CD4-positive, CD25-positive, alpha-beta regulatory T cell (primary cell): ENCODE measurements around the gene ADM. TPM values are rescaled to one million over a fixed set of nuclear protein-coding genes. Genes with fewer than 3 reads are reported as not detected.
A peak's percentile ranks its signal among the peaks of the same experiment; 100 is the strongest.
"Not testable (repeated sequence)": the region's sequence is repeated elsewhere in the genome, so short reads cannot be mapped to it uniquely, and the experiment has no call there.

Experiments
- ATAC-seq, 2 donors: fragments of 150-1000 bp; cut with Tn5 transposase; one replicate each; pipeline ENCODE4 v1.10.0; 2021; ENCODE audit warnings: low read depth in 2 of 2, moderate number of reproducible peaks in 2 of 2, moderate library complexity in 1 of 2
- DNase-seq, 3 donors: peaks; one replicate each; pipeline versions ENCODE4 v3.0.0 to v3.0.0-alpha.2; 2012 to 2022; ENCODE audit warnings: mixed read lengths in 1 of 3
- H3K27ac ChIP-seq: one replicate; pipeline ENCODE4 v1.7.0; 2013; ENCODE audit warnings: mild to moderate bottlenecking, low read length; ENCODE audit not compliant: insufficient read depth, poor library complexity, severe bottlenecking
- H3K27me3 ChIP-seq: one replicate; pipeline ENCODE4 v1.7.0; 2013; ENCODE audit warnings: low read length; ENCODE audit not compliant: control insufficient read depth, insufficient read depth
- H3K36me3 ChIP-seq: one replicate; pipeline ENCODE4 v1.7.0; 2013; ENCODE audit warnings: mild to moderate bottlenecking, low read length, moderate library complexity; ENCODE audit not compliant: control insufficient read depth, insufficient read depth
- H3K4me1 ChIP-seq: 2 replicates; pipeline ENCODE4 v1.7.0; 2013; ENCODE audit warnings: mild to moderate bottlenecking, low read length; ENCODE audit not compliant: insufficient read depth, control insufficient read depth, poor library complexity, severe bottlenecking
- H3K4me3 ChIP-seq: one replicate; pipeline ENCODE4 v1.7.0; 2013; ENCODE audit warnings: low read depth, mild to moderate bottlenecking, low read length, moderate library complexity
- H3K9me3 ChIP-seq, 2 experiments: 1 replicate in 1 of 2; 2 replicates in 1 of 2; pipeline ENCODE4 v1.7.0; 2013; ENCODE audit warnings: low read length in 2 of 2, mild to moderate bottlenecking in 1 of 2, moderate library complexity in 1 of 2; ENCODE audit not compliant: control insufficient read depth in 2 of 2
- H3K27ac Mint-ChIP-seq, 3 donors: one replicate each; pipeline ENCODE4 v1.8.0; 2020 to 2022; ENCODE audit warnings: mild to moderate bottlenecking in 3 of 3, mixed read lengths in 3 of 3, moderate library complexity in 2 of 3
- H3K27me3 Mint-ChIP-seq: one replicate; pipeline ENCODE4 v1.8.0; 2022; ENCODE audit warnings: mild to moderate bottlenecking, mixed read lengths
- H3K36me3 Mint-ChIP-seq: one replicate; pipeline ENCODE4 v1.8.0; 2020; ENCODE audit warnings: mixed read lengths
- H3K4me1 Mint-ChIP-seq, 4 donors: one replicate each; pipeline ENCODE4 v1.8.0; 2020 to 2022; ENCODE audit warnings: mixed read lengths in 4 of 4, mild to moderate bottlenecking in 1 of 4
- H3K4me3 Mint-ChIP-seq, 4 donors: one replicate each; pipeline ENCODE4 v1.8.0; 2020 to 2022; ENCODE audit warnings: mild to moderate bottlenecking in 4 of 4, mixed read lengths in 4 of 4, moderate library complexity in 3 of 4
- H3K9me3 Mint-ChIP-seq, 7 donors: one replicate each; pipeline ENCODE4 v1.8.0; 2020 to 2022; ENCODE audit warnings: mixed read lengths in 7 of 7, mild to moderate bottlenecking in 3 of 7, moderate library complexity in 2 of 7
- polyA plus RNA-seq, 4 donors: library from polyadenylated mRNA; unstranded; fragments of 300-500 nt; fragmentation: Illumina TruSeq; gene quantifications; one replicate each; pipeline ENCODE4 v1.2.3, GENCODE V29; 2021
- total RNA-seq: library from RNA; stranded (reverse); gene quantifications from one replicate; pipeline ENCODE4 v1.2.3, GENCODE V29; 2022

The ADM gene, protein sequence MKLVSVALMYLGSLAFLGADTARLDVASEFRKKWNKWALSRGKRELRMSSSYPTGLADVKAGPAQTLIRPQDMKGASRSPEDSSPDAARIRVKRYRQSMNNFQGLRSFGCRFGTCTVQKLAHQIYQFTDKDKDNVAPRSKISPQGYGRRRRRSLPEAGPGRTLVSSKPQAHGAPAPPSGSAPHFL
- total RNA-seq (0.39 TPM), polyA plus RNA-seq (not detected)

DNA sequence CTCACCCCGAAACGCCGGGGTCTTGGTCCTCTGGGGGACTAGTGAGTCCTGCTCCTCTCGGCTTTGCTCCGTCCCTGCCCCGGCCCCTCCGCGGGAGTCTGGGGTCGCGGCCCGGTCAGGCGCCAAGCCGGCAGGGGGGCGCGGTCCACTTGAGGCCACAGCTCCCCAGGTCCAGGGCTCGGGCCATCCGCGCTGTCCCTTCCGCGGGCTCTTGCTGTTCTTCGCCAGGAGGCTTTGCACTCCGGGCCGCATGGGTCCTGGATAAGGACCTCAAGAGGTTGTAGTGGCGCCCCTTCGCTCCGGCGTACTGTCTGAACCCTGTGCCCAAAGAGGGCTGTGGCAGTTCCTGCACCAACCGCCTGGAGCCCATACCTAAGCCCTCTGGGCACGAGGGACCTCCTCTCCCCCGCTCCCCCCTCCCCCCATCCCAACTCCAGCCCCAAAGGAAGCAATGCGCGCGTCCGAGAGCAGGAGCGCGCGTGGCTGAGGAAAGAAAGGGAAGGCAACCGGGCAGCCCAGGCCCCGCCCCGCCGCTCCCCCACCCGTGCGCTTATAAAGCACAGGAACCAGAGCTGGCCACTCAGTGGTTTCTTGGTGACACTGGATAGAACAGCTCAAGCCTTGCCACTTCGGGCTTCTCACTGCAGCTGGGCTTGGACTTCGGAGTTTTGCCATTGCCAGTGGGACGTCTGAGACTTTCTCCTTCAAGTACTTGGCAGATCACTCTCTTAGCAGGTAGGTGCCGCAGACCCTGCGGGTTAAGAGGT is at the start of gene ADM:
TSS of gene ADM (plus strand) at position 579 of the 767 bp plus-strand sequence. CDS start 628 bp downstream, outside the sequence.
- peak in 2 of 3 donors; percentile 31 to 40 for DNase-seq
- Histone ChIP-seq H3K4me3 (peak within 1 kb of the TSS; percentile 94), H3K27ac (no peak within 1 kb of the TSS), H3K36me3 (no peaks in the 10 kb centered on the region), H3K4me1 (peaks cover 55% of the 10 kb centered on the region), H3K9me3 (no peaks in the 10 kb centered on the region), H3K27me3 (peaks cover 38% of the 10 kb centered on the region)
- ATAC-seq: peak in 1 of 2 donors; percentile 13
- peak within 1 kb of the TSS; percentile 9 to 97 (median 73) for H3K27ac Mint-ChIP-seq
- H3K27me3 Mint-ChIP-seq: peaks cover 80% of the 10 kb centered on the region
- H3K9me3 Mint-ChIP-seq: peaks cover 0 to 4% (median 0%) of the 10 kb centered on the region in 7 donors
- H3K36me3 Mint-ChIP-seq: no peaks in the 10 kb centered on the region
- peaks cover 10 to 58% (median 27%) of the 10 kb centered on the region in 4 donors for H3K4me1 Mint-ChIP-seq
- H3K4me3 Mint-ChIP-seq: peak within 1 kb of the TSS; percentile 97 to 99 (median 98)

DNA sequence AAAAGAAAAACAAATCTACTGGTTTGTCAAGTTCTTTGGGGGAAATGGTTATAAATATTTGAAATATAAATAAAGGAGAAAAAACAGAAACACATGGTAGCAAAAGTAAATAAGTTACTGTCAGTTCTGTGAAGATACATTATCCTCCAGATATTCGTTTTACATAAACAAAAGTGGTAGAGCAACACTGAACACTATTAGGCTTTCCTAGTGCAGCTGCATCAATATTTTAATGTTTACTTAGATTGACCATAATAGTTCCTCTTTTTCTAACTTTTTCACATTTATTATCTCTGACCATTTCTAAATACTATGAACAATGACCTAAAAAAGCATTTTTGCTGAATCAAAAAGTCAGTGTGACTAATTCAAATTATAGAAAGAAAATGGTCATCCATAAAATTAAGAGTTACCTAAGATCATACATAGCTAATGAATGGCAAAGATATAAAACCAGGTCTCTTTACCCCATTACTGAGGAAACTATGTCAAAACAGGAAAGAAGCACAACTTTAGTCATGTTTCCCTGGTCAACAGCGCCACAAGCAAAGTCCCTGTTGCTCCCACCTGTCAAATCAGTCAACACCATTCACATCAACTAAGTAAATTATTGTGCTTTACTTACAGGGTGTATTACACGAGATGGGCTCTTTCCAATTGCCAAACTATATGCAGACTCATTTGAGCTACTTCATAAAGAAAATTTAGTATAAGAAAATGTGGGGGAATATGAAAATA is 49.3 kb upstream of the ADM start:
- no peaks in the 10 kb centered on the region for H3K36me3 ChIP-seq
- no peaks in the 10 kb centered on the region for H3K4me1 ChIP-seq
- DNase-seq: no peak
- no peaks in the 10 kb centered on the region for H3K36me3 Mint-ChIP-seq
- H3K9me3 Mint-ChIP-seq: peaks cover 0 to 1% (median 0%) of the 10 kb centered on the region in 7 donors
- no peak overlapping the region for H3K4me3 Mint-ChIP-seq
- no peaks in the 10 kb centered on the region for H3K9me3 ChIP-seq
- H3K27ac Mint-ChIP-seq: no peak overlapping the region
- no peak for ATAC-seq
- no peaks in the 10 kb centered on the region for H3K27me3 ChIP-seq
- peaks cover 0 to 5% (median 2%) of the 10 kb centered on the region in 4 donors for H3K4me1 Mint-ChIP-seq
- no peak overlapping the region for H3K4me3 ChIP-seq
- no peak overlapping the region for H3K27ac ChIP-seq
- no peaks in the 10 kb centered on the region for H3K27me3 Mint-ChIP-seq

DNA sequence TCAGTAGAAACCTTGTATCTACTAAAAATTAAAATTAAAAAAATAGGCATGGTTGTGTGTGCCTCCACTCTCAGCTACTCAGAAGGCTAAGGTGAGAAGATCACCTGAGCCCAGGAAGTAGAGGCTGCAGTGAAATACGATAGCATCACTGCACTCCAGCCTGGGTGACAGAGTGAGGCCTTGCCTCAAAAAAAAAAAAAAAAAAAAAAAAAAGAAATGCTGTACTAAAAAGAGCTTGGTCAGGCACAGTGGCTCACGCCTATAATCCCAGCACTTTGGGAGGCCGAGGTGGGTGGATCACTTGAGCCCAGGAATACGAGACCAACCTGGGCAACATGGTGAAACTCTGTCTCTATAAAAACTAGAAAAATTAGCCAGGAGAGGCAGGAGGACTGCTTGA is 47.4 kb upstream of the ADM start:
- Mint-ChIP-seq H3K36me3 (no peaks in the 10 kb centered on the region), H3K4me3 (no peak overlapping the region), H3K27me3 (no peaks in the 10 kb centered on the region), H3K27ac (no peak overlapping the region), H3K9me3 (peaks cover 0 to 1% (median 0%) of the 10 kb centered on the region in 7 donors), H3K4me1 (peaks cover 0 to 5% (median 2%) of the 10 kb centered on the region in 4 donors)
- no peaks in the 10 kb centered on the region for H3K36me3 ChIP-seq
- no peak overlapping the region for H3K4me3 ChIP-seq
- no peak overlapping the region for H3K27ac ChIP-seq
- DNase-seq: no peak
- no peaks in the 10 kb centered on the region for H3K9me3 ChIP-seq
- no peak for ATAC-seq
- H3K4me1 ChIP-seq: no peaks in the 10 kb centered on the region
- peaks cover 1% of the 10 kb centered on the region for H3K27me3 ChIP-seq

DNA sequence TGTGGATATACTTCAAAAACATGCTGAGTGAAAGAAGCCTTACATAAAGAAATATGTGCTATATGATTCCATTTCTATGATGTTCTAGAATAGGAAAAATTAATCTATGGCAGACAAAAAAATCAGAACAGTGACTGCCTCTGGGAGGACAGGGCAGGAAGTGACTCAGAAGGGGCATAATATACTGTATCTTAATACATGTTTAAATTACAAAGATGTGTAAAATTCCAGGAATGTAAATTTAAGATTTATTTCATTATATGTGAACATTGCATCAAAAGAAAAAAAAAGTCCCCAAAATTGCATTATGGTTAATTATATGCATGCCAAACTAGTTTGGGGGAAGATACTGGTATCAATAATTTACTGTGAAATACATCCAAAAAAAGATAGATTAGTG is 43.1 kb upstream of the ADM start:
- no peaks in the 10 kb centered on the region for H3K36me3 ChIP-seq
- peaks cover 0 to 6% (median 0%) of the 10 kb centered on the region in 4 donors for H3K4me1 Mint-ChIP-seq
- no peak for ATAC-seq
- H3K9me3 ChIP-seq: no peaks in the 10 kb centered on the region
- H3K27me3 Mint-ChIP-seq: no peaks in the 10 kb centered on the region
- H3K27ac Mint-ChIP-seq: no peak overlapping the region
- no peak overlapping the region for H3K4me3 Mint-ChIP-seq
- H3K4me3 ChIP-seq: no peak overlapping the region
- peaks cover 1% of the 10 kb centered on the region for H3K27me3 ChIP-seq
- no peak overlapping the region for H3K27ac ChIP-seq
- no peak for DNase-seq
- H3K9me3 Mint-ChIP-seq: peaks cover 0 to 2% (median 0%) of the 10 kb centered on the region in 7 donors
- H3K36me3 Mint-ChIP-seq: no peaks in the 10 kb centered on the region
- no peaks in the 10 kb centered on the region for H3K4me1 ChIP-seq

DNA sequence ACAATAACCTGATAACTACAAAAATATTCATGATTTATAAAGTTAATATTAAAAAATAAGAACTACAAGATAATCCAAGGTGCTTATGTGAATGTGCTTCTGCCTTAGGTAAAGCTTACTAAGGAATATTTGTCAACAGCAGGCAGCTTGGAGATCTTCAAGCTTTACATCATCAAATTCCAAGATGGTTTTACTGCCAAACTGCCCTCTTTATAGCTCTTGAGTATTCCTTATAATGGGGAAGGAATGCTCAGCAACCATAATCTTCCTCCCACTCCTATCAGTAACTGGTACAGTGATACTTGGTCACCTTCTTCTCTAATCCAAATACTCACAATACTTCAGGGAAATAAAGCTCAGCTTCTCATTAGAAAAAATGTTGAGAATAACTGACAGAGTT is 40.9 kb upstream of the ADM start:
- DNase-seq: no peak
- Mint-ChIP-seq H3K4me3 (no peak overlapping the region), H3K36me3 (no peaks in the 10 kb centered on the region), H3K4me1 (peaks cover 0 to 3% (median 0%) of the 10 kb centered on the region in 4 donors), H3K27me3 (peaks cover 4% of the 10 kb centered on the region), H3K27ac (no peak overlapping the region), H3K9me3 (peaks cover 0 to 2% (median 0%) of the 10 kb centered on the region in 7 donors)
- ATAC-seq: no peak
- H3K4me3 ChIP-seq: no peak overlapping the region
- H3K27me3 ChIP-seq: peaks cover 1% of the 10 kb centered on the region
- no peaks in the 10 kb centered on the region for H3K9me3 ChIP-seq
- H3K4me1 ChIP-seq: no peaks in the 10 kb centered on the region
- H3K36me3 ChIP-seq: no peaks in the 10 kb centered on the region
- no peak overlapping the region for H3K27ac ChIP-seq

DNA sequence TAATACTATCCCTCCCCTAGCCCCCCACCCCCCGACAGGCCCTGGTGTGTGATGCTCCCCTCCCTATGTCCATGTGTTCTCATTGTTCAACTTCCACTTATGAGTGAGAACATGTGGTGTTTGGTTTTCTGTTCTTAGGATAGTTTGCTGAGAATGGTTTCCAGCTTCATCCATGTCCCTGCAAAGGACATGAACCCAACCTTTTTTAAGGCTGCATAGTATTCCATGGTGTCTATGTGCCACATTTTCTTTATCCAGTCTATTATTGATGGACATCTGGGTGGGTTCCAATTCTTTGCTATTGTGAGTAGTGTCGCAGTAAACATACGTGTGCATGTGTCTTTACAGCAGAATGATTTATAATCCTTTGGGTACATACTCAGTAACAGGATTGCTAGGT is 40.2 kb upstream of the ADM start:
- H3K9me3 ChIP-seq, H3K36me3 Mint-ChIP-seq, H3K4me3 Mint-ChIP-seq, H3K9me3 Mint-ChIP-seq, H3K27ac ChIP-seq, DNase-seq, H3K4me3 ChIP-seq, H3K27ac Mint-ChIP-seq, H3K4me1 ChIP-seq, H3K27me3 ChIP-seq, ATAC-seq, H3K36me3 ChIP-seq, H3K4me1 Mint-ChIP-seq, H3K27me3 Mint-ChIP-seq: not testable (repeated sequence)

DNA sequence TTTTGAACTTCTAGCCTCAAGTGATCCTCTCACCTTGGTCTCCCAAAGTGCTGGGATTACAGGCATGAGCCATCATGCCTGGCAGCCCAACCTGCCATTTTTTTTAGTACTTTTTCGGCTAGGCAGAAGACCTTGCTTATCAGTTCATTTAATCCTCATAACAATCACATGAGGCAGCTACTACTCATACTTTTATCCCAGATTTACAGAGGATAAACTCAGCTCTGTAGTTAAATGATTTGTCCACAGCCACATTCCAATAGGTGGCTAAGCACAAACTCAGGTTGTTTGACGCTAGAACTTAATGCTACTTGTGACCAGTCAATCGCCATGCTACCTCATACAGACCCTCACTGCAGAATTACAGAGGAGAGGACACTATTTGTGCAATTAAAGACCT is 38.9 kb upstream of the ADM start:
- Mint-ChIP-seq H3K36me3 (no peaks in the 10 kb centered on the region), H3K9me3 (peaks cover 0 to 2% (median 0%) of the 10 kb centered on the region in 7 donors), H3K4me1 (peaks cover 0 to 3% (median 0%) of the 10 kb centered on the region in 4 donors), H3K27ac (no peak overlapping the region), H3K4me3 (no peak overlapping the region), H3K27me3 (peaks cover 8% of the 10 kb centered on the region)
- H3K4me3 ChIP-seq: no peak overlapping the region
- DNase-seq: no peak
- no peaks in the 10 kb centered on the region for H3K36me3 ChIP-seq
- H3K9me3 ChIP-seq: no peaks in the 10 kb centered on the region
- peaks cover 1% of the 10 kb centered on the region for H3K27me3 ChIP-seq
- H3K27ac ChIP-seq: no peak overlapping the region
- H3K4me1 ChIP-seq: no peaks in the 10 kb centered on the region
- no peak for ATAC-seq
